Hypothalamus (tissue), 51 donors: ENCODE measurements around the gene MYO1G.
A peak's percentile ranks its signal among the peaks of the same experiment; 100 is the strongest.
"Not testable (repeated sequence)": the region's sequence is repeated elsewhere in the genome, so short reads cannot be mapped to it uniquely, and the experiment has no call there.

Source experiments
- DNase-seq, 51 donors: peaks; one replicate each; lab custom pipeline; 2025; lab: John Stamatoyannopoulos, UW

MYO1G gene

DNA sequence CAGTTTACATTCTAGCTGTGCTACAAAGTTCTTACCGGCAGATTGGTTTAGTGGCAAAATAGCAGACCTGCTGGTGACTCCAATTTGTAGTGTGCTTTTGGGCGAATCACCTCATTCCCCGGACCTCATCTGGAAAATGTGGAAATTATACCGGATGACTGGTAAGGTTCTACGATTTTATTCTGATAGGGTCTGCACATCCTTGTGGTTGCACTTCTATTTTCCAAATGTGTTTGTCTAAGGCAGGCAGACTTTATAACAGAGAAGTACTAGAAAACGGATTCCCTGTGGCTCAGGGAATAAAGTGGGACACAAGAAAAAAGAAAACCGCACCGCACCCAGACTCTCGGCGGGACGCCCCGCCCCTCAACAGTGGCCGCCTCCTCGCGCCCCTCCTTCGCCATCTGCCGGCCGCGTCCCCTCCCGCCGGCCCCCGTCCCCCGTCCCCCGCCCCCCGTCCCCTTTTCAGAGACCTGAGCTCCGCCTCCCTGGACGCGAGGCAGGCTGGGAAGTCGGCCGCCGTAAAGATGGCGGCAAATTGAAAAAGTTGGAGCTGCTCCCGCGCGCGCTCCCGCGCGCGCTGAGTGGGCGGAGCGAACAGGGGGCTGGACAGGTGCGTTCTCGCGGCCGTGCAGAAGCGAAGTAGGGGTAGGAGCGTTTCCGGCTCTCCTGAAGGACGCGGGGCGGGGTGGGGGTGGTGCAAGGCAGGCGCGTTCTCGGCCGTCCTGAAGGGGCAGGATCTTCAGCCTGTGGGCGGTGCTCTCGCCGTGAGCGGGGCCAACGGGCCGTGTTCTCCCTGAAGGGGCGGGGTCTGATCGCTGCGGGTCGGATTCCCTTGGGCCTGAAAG is 20.7 kb upstream of the MYO1G start:
- peak; percentile 85 to 99 (median 98) for DNase-seq

- DNase-seq: no peak
Measured at GRCh38 chr7:44998153-44998871, 19.5 kb upstream of the MYO1G start.

- no peak for DNase-seq
Measured at GRCh38 chr7:44995555-44996493, 17.0 kb upstream of the MYO1G start.

DNA sequence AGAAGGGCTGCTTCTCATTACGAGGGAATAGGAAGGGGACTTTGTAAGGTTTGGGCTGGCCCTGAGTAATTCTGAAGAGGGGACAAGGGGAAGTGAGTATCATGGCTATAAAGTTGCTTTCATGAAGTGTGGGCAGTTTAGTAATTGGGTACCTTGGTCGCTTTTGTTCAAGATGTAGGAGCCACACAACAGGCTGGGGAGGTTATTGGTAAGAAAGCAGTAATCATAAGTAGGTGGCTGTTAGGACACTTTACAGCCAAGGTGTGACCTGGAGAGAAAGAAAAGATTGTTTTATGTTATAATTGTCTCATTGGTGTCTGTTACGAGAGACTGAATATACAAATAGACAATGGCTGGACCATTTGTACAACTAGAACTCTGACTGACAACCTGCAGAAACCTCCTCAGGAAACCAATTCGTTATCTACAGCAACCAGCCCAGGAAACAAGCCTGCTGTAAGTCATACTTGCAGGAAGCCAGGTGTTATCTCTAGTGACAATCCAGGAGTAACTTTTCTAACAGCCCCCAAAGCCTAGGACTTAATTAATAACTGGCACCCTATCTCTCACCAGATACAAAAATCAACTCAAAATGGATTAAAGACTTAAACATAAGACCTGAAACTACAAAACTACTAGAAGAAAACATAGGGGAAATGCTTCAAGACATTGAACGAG is 16.2 kb upstream of the MYO1G start:
- DNase-seq: no peak

DNA sequence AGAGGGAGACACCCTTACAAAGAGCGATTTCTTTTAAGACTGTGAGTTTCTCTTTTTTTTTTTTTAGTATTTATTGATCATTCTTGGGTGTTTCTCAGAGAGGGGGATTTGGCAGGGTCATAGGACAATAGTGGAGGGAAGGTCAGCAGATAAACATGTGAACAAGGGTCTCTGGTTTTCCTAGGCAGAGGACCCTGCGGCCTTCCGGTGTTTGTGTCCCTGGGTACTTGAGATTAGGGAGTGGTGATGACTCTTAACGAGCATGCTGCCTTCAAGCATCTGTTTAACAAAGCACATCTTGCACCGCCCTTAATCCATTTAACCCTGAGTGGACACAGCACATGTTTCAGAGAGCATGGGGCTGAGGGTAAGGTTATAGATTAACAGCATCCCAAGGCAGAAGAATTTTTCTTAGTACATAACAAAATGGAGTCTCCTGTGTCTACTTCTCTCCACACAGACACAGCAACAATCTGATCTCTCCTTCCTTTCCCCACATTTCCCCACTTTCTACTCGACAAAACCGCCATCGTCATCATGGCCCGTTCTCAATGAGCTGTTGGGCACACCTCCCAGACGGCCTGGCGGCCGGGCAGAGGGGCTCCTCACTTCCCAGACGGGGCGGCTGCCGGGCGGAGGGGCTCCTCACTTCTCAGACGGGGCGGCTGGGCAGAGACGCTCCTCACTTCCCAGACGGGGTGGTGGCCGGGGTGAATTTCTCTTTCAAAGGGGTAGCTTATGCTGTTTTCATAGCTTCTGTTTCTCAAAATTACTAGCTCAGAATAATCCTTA is 13.4 kb upstream of the MYO1G start:
- DNase-seq: not testable (repeated sequence)

GRCh38 chr7:44990109-44991023 is 11.6 kb upstream of the MYO1G start:
- DNase-seq: peak in 1 of 51 donors; percentile 23

- no peak for DNase-seq
Measured at GRCh38 chr7:44989132-44989531, 10.3 kb upstream of the MYO1G start.

GRCh38 chr7:44988701-44989100 is 9.9 kb upstream of the MYO1G start:
- DNase-seq: no peak

DNA sequence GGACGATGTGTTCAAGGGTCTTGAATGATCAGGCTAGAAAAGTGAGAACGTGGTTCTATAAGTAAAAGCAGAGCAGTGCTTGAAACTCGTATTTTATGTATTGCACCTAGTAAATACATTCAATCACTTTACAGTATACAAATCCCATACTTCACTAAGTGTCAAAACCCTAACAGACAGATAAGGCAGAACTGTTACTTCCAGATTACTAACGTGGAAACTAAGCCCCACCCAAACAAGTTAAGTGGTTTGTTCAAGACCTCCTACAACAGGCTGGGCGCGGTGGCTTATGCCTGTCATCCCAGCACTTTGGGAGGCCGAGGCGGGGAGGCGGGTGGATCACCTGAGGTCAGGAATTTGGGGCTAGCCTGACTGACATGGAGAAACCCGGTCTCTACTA is 9.2 kb upstream of the MYO1G start:
- DNase-seq: no peak

- no peak for DNase-seq
Measured at GRCh38 chr7:44987457-44987856, 8.6 kb upstream of the MYO1G start.

DNA sequence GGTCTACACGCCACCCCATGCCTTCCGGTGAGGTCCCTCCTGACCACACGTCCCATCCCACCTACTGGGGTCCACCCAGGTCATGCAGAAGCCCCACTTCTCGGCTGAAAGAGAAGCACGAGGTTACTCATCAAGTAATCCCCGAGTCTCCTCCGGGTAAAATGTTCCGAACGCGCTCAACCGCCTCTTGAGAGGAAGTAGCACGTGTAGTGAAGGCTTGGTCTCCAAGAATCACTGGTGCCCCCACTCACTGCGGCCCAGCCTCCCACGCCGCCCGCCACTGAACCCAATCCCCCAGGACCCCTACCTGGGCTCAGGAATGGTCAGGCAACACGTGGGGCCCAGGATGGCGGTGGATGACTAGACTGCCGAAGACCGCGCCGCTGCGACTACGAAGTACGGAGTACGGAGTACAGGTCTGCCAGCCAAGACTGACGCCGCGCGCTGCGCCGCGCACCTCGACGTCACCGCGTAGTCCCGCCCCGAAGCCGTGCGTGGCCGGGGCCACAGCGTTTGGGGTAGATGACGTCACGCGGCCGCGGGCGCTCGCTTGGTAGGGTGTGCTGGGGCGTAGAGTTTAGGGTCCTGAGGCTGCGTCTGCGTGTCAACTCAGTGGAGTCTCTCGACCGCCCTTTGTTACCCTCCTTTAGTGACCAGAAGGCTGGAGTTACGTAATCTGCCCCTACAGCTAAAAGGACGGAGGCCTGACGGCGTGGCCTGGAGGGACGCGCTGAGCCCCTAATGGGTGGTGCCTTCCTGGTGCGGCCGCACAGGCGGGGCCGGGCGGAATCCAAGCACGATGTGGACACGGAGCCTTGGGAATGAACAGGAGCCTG is 7.6 kb upstream of the MYO1G start:
- peak; percentile 12 to 92 (median 81) for DNase-seq

- peak in 1 of 51 donors; percentile 48 for DNase-seq
Measured at GRCh38 chr7:44985900-44986217, 7.0 kb upstream of the MYO1G start.

- DNase-seq: no peak
Measured at GRCh38 chr7:44985033-44985695, 6.3 kb upstream of the MYO1G start.

- DNase-seq: no peak
Measured at GRCh38 chr7:44984478-44984758, 5.6 kb upstream of the MYO1G start.

DNA sequence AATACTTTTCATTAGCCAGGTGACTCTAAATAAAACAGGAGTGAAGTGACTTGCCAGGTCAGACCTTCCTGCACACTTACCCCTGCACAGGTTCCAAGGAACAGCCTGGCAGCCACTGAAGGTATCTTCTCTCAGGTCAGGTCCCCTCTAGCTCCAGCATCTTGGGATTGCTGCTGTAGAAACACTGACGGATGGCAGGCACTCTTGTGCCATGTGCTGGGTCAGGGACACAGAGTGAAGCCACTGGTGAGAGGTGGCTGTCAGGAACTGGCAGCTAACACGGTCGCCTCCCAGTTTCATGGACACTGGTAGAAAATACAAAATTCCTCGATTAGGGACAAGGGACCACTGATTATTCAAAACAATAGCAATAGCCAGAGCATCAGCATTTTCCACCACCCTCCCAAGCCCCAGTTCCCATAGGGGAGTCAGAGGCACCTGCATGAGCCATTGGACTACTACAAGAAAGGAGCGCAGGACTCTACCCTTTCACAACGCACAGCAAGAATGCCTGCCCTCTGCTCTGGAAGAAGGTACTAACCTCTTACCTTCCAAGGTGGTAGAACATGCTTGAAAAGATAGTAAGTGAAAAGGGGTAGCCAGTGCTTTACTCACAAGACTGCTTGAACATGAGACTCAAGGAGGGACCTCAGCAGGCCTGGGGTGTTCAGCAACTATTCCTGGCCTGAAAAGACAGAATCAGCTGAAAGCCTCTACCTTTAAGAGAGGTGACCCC is 5.1 kb upstream of the MYO1G start:
- DNase-seq: no peak

- no peak for DNase-seq
Measured at GRCh38 chr7:44982970-44983369, 4.2 kb upstream of the MYO1G start.

- no peak for DNase-seq
Measured at GRCh38 chr7:44982535-44982923, 3.7 kb upstream of the MYO1G start.
